H9 (cell line): Measurements from ENCODE around the gene PHF5A. TPM values are rescaled to one million over a fixed set of nuclear protein-coding genes. Genes with fewer than 3 reads are reported as not detected.

Experiments
- DNase-seq: peaks from one replicate; pipeline ENCODE4 v3.0.0-alpha.2; 2017
- H2AFZ ChIP-seq: one replicate; pipeline ENCODE4 v1.6.1; 2013; ENCODE audit warnings: mild to moderate bottlenecking, low read length, control low read depth, moderate library complexity
- H2AK5ac ChIP-seq: 2 replicates; pipeline ENCODE4 v1.6.1; 2013; ENCODE audit warnings: low read length, control low read depth, mixed read lengths; ENCODE audit not compliant: insufficient read length
- H2BK120ac ChIP-seq: one replicate; pipeline ENCODE4 v1.6.1; 2013; ENCODE audit warnings: low read depth, mild to moderate bottlenecking, low read length, control low read depth, inconsistent platforms; ENCODE audit not compliant: poor library complexity, severe bottlenecking
- H2BK12ac ChIP-seq: 2 replicates; pipeline ENCODE4 v1.6.1; 2013; ENCODE audit warnings: low read length, control low read depth, mixed read lengths, low read depth; ENCODE audit not compliant: insufficient read length
- H2BK15ac ChIP-seq: 2 replicates; pipeline ENCODE4 v1.6.1; 2013; ENCODE audit warnings: low read depth, low read length, control low read depth
- H2BK20ac ChIP-seq: one replicate; pipeline ENCODE4 v1.6.1; 2013; ENCODE audit warnings: low read depth, mild to moderate bottlenecking, low read length, control low read depth, inconsistent platforms; ENCODE audit not compliant: poor library complexity, severe bottlenecking
- H2BK5ac ChIP-seq: 2 replicates; pipeline ENCODE4 v1.6.1; 2013; ENCODE audit warnings: low read length, control low read depth, mixed read lengths; ENCODE audit not compliant: insufficient read length
- H3K14ac ChIP-seq: 2 replicates; pipeline ENCODE4 v1.6.1; 2013; ENCODE audit warnings: low read length, control low read depth; ENCODE audit not compliant: insufficient read depth
- H3K18ac ChIP-seq: 2 replicates; pipeline ENCODE4 v1.6.1; 2013; ENCODE audit warnings: low read depth, mild to moderate bottlenecking, mixed read lengths, low read length, control low read depth; ENCODE audit not compliant: insufficient read length
- H3K23ac ChIP-seq: 2 replicates; pipeline ENCODE4 v1.6.1; 2013; ENCODE audit warnings: low read length, control low read depth, mixed read lengths, low read depth; ENCODE audit not compliant: insufficient read length
- H3K23me2 ChIP-seq: 2 replicates; pipeline ENCODE4 v1.6.1; 2013; ENCODE audit warnings: low read depth, mild to moderate bottlenecking, mixed read lengths, low read length, control low read depth; ENCODE audit not compliant: insufficient read length, poor library complexity, severe bottlenecking
- H3K27ac ChIP-seq: 2 replicates; pipeline ENCODE4 v1.5.1; 2013; ENCODE audit warnings: low read length, control low read depth, mixed read lengths, low read depth; ENCODE audit not compliant: insufficient read length
- H3K27me3 ChIP-seq: 2 replicates; pipeline ENCODE4 v1.6.1; 2013; ENCODE audit warnings: low read length, control low read depth, inconsistent platforms; ENCODE audit not compliant: insufficient read depth
- H3K4ac ChIP-seq: 2 replicates; pipeline ENCODE4 v1.6.1; 2013; ENCODE audit warnings: low read depth, mild to moderate bottlenecking, control low read depth, inconsistent platforms, low read length, moderate library complexity
- H3K4me1 ChIP-seq: 2 replicates; pipeline ENCODE4 v1.6.1; 2013; ENCODE audit warnings: low read length, control low read depth, inconsistent platforms; ENCODE audit not compliant: insufficient read depth
- H3K4me2 ChIP-seq: 2 replicates; pipeline ENCODE4 v1.6.1; 2013; ENCODE audit warnings: low read length, control low read depth, mixed read lengths; ENCODE audit not compliant: insufficient read length, insufficient read depth
- H3K56ac ChIP-seq: 2 replicates; pipeline ENCODE4 v1.6.1; 2013; ENCODE audit warnings: low read depth, mild to moderate bottlenecking, mixed read lengths, low read length, control low read depth; ENCODE audit not compliant: insufficient read length
- H3K79me1 ChIP-seq: 2 replicates; pipeline ENCODE4 v1.6.1; 2013; ENCODE audit warnings: low read depth, mild to moderate bottlenecking, moderate library complexity, low read length, control low read depth, inconsistent platforms; ENCODE audit not compliant: insufficient read depth, poor library complexity, severe bottlenecking
- H3K79me2 ChIP-seq: 2 replicates; pipeline ENCODE4 v1.6.1; 2013; ENCODE audit warnings: low read length, control low read depth, inconsistent platforms; ENCODE audit not compliant: insufficient read depth
- H3K9ac ChIP-seq: 2 replicates; pipeline ENCODE4 v1.6.1; 2013; ENCODE audit warnings: low read length, control low read depth, mixed read lengths; ENCODE audit not compliant: insufficient read length; ENCODE audit errors: extremely low read depth
- H3K9me3 ChIP-seq: one replicate; pipeline ENCODE4 v1.6.1; 2013; ENCODE audit warnings: low read depth, low read length, inconsistent platforms; ENCODE audit not compliant: control insufficient read depth
- H3T11ph ChIP-seq: one replicate; pipeline ENCODE4 v1.6.1; 2013; ENCODE audit warnings: mild to moderate bottlenecking, low read length, control low read depth, inconsistent platforms
- H4K20me1 ChIP-seq: one replicate; pipeline ENCODE4 v1.6.1; 2013; ENCODE audit not compliant: control insufficient read depth, insufficient read length, insufficient read depth
- H4K5ac ChIP-seq: 2 replicates; pipeline ENCODE4 v1.6.1; 2013; ENCODE audit warnings: low read depth, mild to moderate bottlenecking, mixed read lengths, low read length, control low read depth; ENCODE audit not compliant: insufficient read length
- H4K8ac ChIP-seq: replicated peaks from 2 replicates; pipeline ENCODE4 v1.6.1; 2013; ENCODE audit warnings: low read length, control low read depth, mixed read lengths, low read depth; ENCODE audit not compliant: insufficient read length
- H4K91ac ChIP-seq: 2 replicates; pipeline ENCODE4 v1.6.1; 2013; ENCODE audit warnings: low read depth, mild to moderate bottlenecking, moderate library complexity, mixed read lengths, low read length, control low read depth; ENCODE audit not compliant: insufficient read length
- H3K27ac Mint-ChIP-seq, 3 experiments: 2 replicates in 2 of 3; 3 replicates in 1 of 3; pipeline ENCODE4 v1.8.0; 2020 to 2021; ENCODE audit warnings: mixed read lengths in 3 of 3, mild to moderate bottlenecking in 1 of 3, moderate library complexity in 1 of 3
- H3K27me3 Mint-ChIP-seq: 2 replicates; pipeline ENCODE4 v1.8.0; 2021; ENCODE audit warnings: low read depth, mild to moderate bottlenecking, moderate library complexity, mixed read lengths
- H3K36me3 Mint-ChIP-seq, 3 experiments: 2 replicates in 2 of 3; 3 replicates in 1 of 3; pipeline ENCODE4 v1.8.0; 2020 to 2021; ENCODE audit warnings: low read depth in 3 of 3, mixed read lengths in 3 of 3; ENCODE audit not compliant: insufficient read depth in 1 of 3
- H3K4me1 Mint-ChIP-seq, 2 experiments: 2 replicates each; pipeline ENCODE4 v1.8.0; 2020; ENCODE audit warnings: mixed read lengths in 2 of 2
- H3K4me3 Mint-ChIP-seq, 2 experiments: 2 replicates in 1 of 2; 3 replicates in 1 of 2; pipeline ENCODE4 v1.8.0; 2020 to 2021; ENCODE audit warnings: mild to moderate bottlenecking in 2 of 2, mixed read lengths in 2 of 2, moderate library complexity in 1 of 2
- H3K9me3 Mint-ChIP-seq, 2 experiments: 2 replicates in 1 of 2; 3 replicates in 1 of 2; pipeline ENCODE4 v1.8.0; 2020; ENCODE audit warnings: mild to moderate bottlenecking in 2 of 2, mixed read lengths in 2 of 2, moderate library complexity in 1 of 2
- WGBS: extraction: QIAGEN DNeasy Blood & Tissue Kit; methylation state at CpG from one replicate; pipeline ENCODE4 v1.1.7; 2013; ENCODE audit warnings: missing lambda C conversion rate, low lambda C conversion rate, mixed read lengths; ENCODE audit not compliant: insufficient read length; ENCODE audit errors: extremely low coverage; 5-methylcytosine and 5-hydroxymethylcytosine counted together
- total RNA-seq: library from RNA; stranded (reverse); gene quantifications from 2 replicates; pipeline ENCODE4 v1.2.1, GENCODE V29; 2021
- TF ChIP-seq, protein P1 (sequence below): fragments of 200-600 bp; sonication (generic); conservative IDR thresholded peaks from 3 replicates; pipeline ENCODE4 v1.8.0; 2021; ENCODE audit warnings: antibody characterized with exemption, mild to moderate bottlenecking

PHF5A gene
- total RNA-seq, 1 experiment from 2014 or later, result 114 TPM

DNA sequence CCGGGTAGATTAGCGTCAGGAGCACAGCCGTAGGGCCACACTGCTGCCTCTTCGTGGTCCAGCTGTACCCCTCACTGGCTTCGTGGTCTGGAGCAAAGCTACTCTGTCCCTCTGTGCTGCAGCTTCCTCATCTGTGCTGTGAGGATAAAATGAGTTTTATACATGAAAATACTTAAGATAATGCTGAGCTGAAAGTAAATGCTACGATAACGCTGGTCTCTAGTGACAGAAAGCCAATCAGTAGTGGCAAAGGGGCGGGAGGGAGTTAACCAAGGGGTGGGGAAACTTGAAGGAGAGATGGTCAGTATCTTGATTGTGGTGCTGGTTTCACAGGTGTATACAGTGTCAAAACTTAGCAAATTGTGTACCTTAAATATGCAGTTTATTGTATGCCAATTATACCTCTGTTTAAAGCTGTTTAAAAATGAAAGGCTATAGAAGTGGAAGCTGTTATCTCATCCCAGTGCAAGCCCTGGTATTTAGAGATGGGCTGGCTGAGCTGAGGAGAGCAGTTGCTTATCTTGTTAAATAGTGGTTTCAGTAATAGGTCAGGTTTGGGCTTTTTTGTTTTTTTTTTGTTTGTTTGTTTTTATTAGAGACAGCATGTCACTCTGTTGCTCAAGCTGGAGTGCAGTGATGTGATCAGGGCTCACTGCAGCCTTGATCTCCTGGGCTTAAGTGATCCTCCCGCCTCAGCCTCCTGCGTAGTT lies 37.2 kb upstream of the PHF5A start:
- Mint-ChIP-seq H3K27ac (no peak overlapping the region; a peak in 1 of 7 replicates), H3K4me1 (0 out of 4 replicates have a peak, but pooled peaks cover 0 to 3% of the 10 kb centered on the region in 2 experiments), H3K9me3 (no peaks in the 10 kb centered on the region), H3K36me3 (peaks cover 16 to 53% (median 32%) of the 10 kb centered on the region in 3 experiments; a peak in 6 of 7 replicates), H3K4me3 (no peak overlapping the region), H3K27me3 (no peaks in the 10 kb centered on the region)
- no peaks in the 10 kb centered on the region for H3K79me2 ChIP-seq
- H4K91ac ChIP-seq, result no peak overlapping the region
- H3K56ac ChIP-seq, result no peak overlapping the region
- no peaks in the 10 kb centered on the region for H4K20me1 ChIP-seq
- TF ChIP-seq, protein P1, sequence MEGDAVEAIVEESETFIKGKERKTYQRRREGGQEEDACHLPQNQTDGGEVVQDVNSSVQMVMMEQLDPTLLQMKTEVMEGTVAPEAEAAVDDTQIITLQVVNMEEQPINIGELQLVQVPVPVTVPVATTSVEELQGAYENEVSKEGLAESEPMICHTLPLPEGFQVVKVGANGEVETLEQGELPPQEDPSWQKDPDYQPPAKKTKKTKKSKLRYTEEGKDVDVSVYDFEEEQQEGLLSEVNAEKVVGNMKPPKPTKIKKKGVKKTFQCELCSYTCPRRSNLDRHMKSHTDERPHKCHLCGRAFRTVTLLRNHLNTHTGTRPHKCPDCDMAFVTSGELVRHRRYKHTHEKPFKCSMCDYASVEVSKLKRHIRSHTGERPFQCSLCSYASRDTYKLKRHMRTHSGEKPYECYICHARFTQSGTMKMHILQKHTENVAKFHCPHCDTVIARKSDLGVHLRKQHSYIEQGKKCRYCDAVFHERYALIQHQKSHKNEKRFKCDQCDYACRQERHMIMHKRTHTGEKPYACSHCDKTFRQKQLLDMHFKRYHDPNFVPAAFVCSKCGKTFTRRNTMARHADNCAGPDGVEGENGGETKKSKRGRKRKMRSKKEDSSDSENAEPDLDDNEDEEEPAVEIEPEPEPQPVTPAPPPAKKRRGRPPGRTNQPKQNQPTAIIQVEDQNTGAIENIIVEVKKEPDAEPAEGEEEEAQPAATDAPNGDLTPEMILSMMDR, result no peak
- no peak overlapping the region for H3K4ac ChIP-seq
- H3K4me1 ChIP-seq, result no peaks in the 10 kb centered on the region
- H3K9ac ChIP-seq, result no peak overlapping the region
- H3K27ac ChIP-seq, result no peak overlapping the region
- no peak overlapping the region for H2AFZ ChIP-seq
- H2BK20ac ChIP-seq, result no peak overlapping the region
- no peak overlapping the region for H2BK12ac ChIP-seq
- no peak overlapping the region for H2BK15ac ChIP-seq
- H3K18ac ChIP-seq, result no peak overlapping the region
- H3K4me2 ChIP-seq, result no peak overlapping the region
- H2BK5ac ChIP-seq, result no peak overlapping the region
- no peak overlapping the region for H3T11ph ChIP-seq
- no peaks in the 10 kb centered on the region for H3K79me1 ChIP-seq
- H3K27me3 ChIP-seq, result no peaks in the 10 kb centered on the region
- H3K14ac ChIP-seq, result no peak overlapping the region
- H4K8ac ChIP-seq, result no peak overlapping the region
- H3K9me3 ChIP-seq, result no peaks in the 10 kb centered on the region
- no peak overlapping the region for H2BK120ac ChIP-seq
- WGBS, result no CpG with 5 or more reads among the region's 10 CpGs
- no peak overlapping the region for H3K23ac ChIP-seq
- no peak for DNase-seq
- H4K5ac ChIP-seq, result no peak overlapping the region
- no peaks in the 10 kb centered on the region for H3K23me2 ChIP-seq
- no peak overlapping the region for H2AK5ac ChIP-seq
